ACHN (cell line): ENCODE data around the gene ABHD14A.
A peak's percentile ranks its signal among the peaks of the same experiment; 100 is the strongest.

Experiments used
- DNase-seq: peaks from one replicate; pipeline ENCODE4 v3.0.0-alpha.2; 2015
- in situ Hi-C: cut with HindIII; loops from 2 replicates; pipeline ENCODE4 v1.10.0; 2017; ENCODE audit warnings: low sequenced_read_pairs, low pct_ligation_motif_present, low pct_unique_long_range_greater_than_20kb

Gene ABHD14A

GRCh38 chr3:51938780-51939425, 36.0 kb upstream of the ABHD14A start:
- in situ Hi-C loops: no loop called here
- no peak for DNase-seq

- in situ Hi-C loops: no loop called here
- DNase-seq: no peak
Measured at GRCh38 chr3:51940648-51941462, 34.0 kb upstream of the ABHD14A start.

- in situ Hi-C loops: no loop called here
- no peak for DNase-seq
Measured at GRCh38 chr3:51941463-51941797, 33.4 kb upstream of the ABHD14A start.

- peak; percentile 99 for DNase-seq
- in situ Hi-C loops: no loop called here
Measured at GRCh38 chr3:51941798-51942602, 32.9 kb upstream of the ABHD14A start, which contains the start of the genes PARP3 and RRP9. TSS of gene PARP3 (plus strand) at chr3:51942363. CDS start at chr3:51943356, 993 bp downstream. TSS of gene RRP9 (minus strand) at chr3:51941904. CDS start at chr3:51941867, 37 bp downstream.

- DNase-seq: peak; percentile 72
- in situ Hi-C loops: no loop called here
Measured at GRCh38 chr3:51942603-51943450, 32.0 kb upstream of the ABHD14A start.

- in situ Hi-C loops: no loop called here
- no peak for DNase-seq
Measured at GRCh38 chr3:51943451-51944391, 31.1 kb upstream of the ABHD14A start.

GRCh38 chr3:51944451-51945021, 30.3 kb upstream of the ABHD14A start:
- in situ Hi-C loops: no loop called here
- no peak for DNase-seq

- in situ Hi-C loops: no loop called here
- no peak for DNase-seq
Measured at GRCh38 chr3:51945031-51945840, 29.6 kb upstream of the ABHD14A start.

GRCh38 chr3:51945926-51946705, 28.7 kb upstream of the ABHD14A start:
- in situ Hi-C loops: no loop called here
- no peak for DNase-seq

- in situ Hi-C loops: no loop called here
Measured at GRCh38 chr3:51946796-51947195, 28.1 kb upstream of the ABHD14A start.

GRCh38 chr3:51947215-51947900, 27.5 kb upstream of the ABHD14A start:
- in situ Hi-C loops: no loop called here
- no peak for DNase-seq

More at GRCh38 chr3:51946796-51947195, 28.1 kb upstream of the ABHD14A start:
- no peak for DNase-seq

- DNase-seq: no peak
- in situ Hi-C loops: no loop called here
Measured at GRCh38 chr3:51948016-51948580, 26.8 kb upstream of the ABHD14A start.

- DNase-seq: no peak
- in situ Hi-C loops: no loop called here
Measured at GRCh38 chr3:51949121-51949520, 25.7 kb upstream of the ABHD14A start.

- in situ Hi-C loops: no loop called here
- no peak for DNase-seq
Measured at GRCh38 chr3:51950899-51951298, 24.0 kb upstream of the ABHD14A start.

GRCh38 chr3:51953445-51953844, 21.4 kb upstream of the ABHD14A start:
- in situ Hi-C loops: no loop called here
- no peak for DNase-seq
